Measurements from ENCODE around the gene CCDC121.

Gene CCDC121

GRCh38 chr2:27581417-27582128, 47.2 kb downstream of the CCDC121 start:
- DNase-seq = peak; percentile 64
